Measurements from ENCODE around the gene UBA52. TPM values are rescaled to one million over a fixed set of nuclear protein-coding genes. Genes with fewer than 3 reads are reported as not detected.

UBA52 gene
- total and polyA plus RNA-seq, 2 of the 13 experiments (the other 11 are each of a cell fraction or from before 2014, with no cell fraction given), result 959 to 1,782 TPM

- TF ChIP-seq DMTF1 (CRISPR knock-in tag; IDR thresholded peaks at IDR 0.05), result no peak
- peak; percentile 50; the same call in 1 of the 2 replicates for TF ChIP-seq SAP130 (CRISPR knock-in tag; IDR thresholded peaks at IDR 0.05; ENCODE audit: low read depth)
- no peak for TF ChIP-seq AGO2 (optimal IDR thresholded peaks at IDR 0.05; ENCODE audit: low read depth, low read length)
- no peak for TF ChIP-seq NR2F1 (CRISPR knock-in tag; IDR thresholded peaks at IDR 0.05)
- TF ChIP-seq NCOA2 (CRISPR knock-in tag; IDR thresholded peaks at IDR 0.05), result no peak
- TF ChIP-seq NCOR1 (IDR thresholded peaks at IDR 0.05; ENCODE audit: borderline replicate concordance, low read length), result no peak
- no peak for TF ChIP-seq SRSF1 (optimal IDR thresholded peaks at IDR 0.05; ENCODE audit: low read depth, low read length)
- no peak for TF ChIP-seq PITX1 (CRISPR knock-in tag; IDR thresholded peaks at IDR 0.05)
- TF ChIP-seq HBP1 (CRISPR knock-in tag; IDR thresholded peaks at IDR 0.05; ENCODE audit: low read depth), result 0 out of 2 replicates have a peak, but pooled peaks have one; percentile 24
- no peak for TF ChIP-seq AKNA (CRISPR knock-in tag; IDR thresholded peaks at IDR 0.05; ENCODE audit: borderline replicate concordance)
- TF ChIP-seq NFE2L1 (CRISPR knock-in tag; IDR thresholded peaks at IDR 0.05; ENCODE audit: borderline replicate concordance), result no peak
- no peak for TF ChIP-seq ZBTB42 (CRISPR knock-in tag; IDR thresholded peaks at IDR 0.05)
- peak; percentile 46; the same call in 1 of the 2 replicates for TF ChIP-seq ZNF770 (CRISPR knock-in tag; IDR thresholded peaks at IDR 0.05)
- TF ChIP-seq CTCF (CRISPR knock-in tag; IDR thresholded peaks at IDR 0.05), result no peak
- no peak for TF ChIP-seq ARNTL (CRISPR knock-in tag; IDR thresholded peaks at IDR 0.05)
- TF ChIP-seq ZNF44 (CRISPR knock-in tag; IDR thresholded peaks at IDR 0.05), result no peak
These were observed 16.4 kb downstream of the UBA52 start (continued) for GRCh38 chr19:18587962-18588610.
